Measurements from ENCODE around the gene CDH18.

- TF ChIP-seq EZH2 (conservative IDR thresholded peaks at IDR 0.05; ENCODE audit: low read depth, low read length) (no peak), ZNF318 (CRISPR knock-in tag; IDR thresholded peaks at IDR 0.05) (no peak), HDAC6 (IDR thresholded peaks at IDR 0.05; ENCODE audit: low read depth, low read length) (no peak), CTCF (CRISPR knock-in tag; IDR thresholded peaks at IDR 0.05) (no peak), NFIB (CRISPR knock-in tag; IDR thresholded peaks at IDR 0.05; ENCODE audit: borderline replicate concordance) (no peak)
Observed at GRCh38 chr5:20030125-20030524, 42.1 kb upstream of the CDH18 start.
